ENCODE measurements around the gene DOCK4.

The DOCK4 gene

GRCh38 chr7:112052993-112053736, 153.0 kb downstream of the DOCK4 start:
- DNase-seq (ENCODE audit: low read depth): no peak
- no peak overlapping the region for H3K4me3 ChIP-seq (ENCODE audit: low read depth, low read length)
- no peak for TF ChIP-seq CTCF (IDR thresholded peaks at IDR 0.05; ENCODE audit: insufficient read depth, low read depth, low read length, missing control alignments)

GRCh38 chr7:112052498-112052897, 153.7 kb downstream of the DOCK4 start:
- H3K4me3 ChIP-seq (ENCODE audit: low read depth, low read length): no peak overlapping the region
- no peak for TF ChIP-seq CTCF (IDR thresholded peaks at IDR 0.05; ENCODE audit: insufficient read depth, low read depth, low read length, missing control alignments)
- no peak for DNase-seq (ENCODE audit: low read depth)

GRCh38 chr7:112050250-112050881, 155.8 kb downstream of the DOCK4 start:
- H3K4me3 ChIP-seq (ENCODE audit: low read depth, low read length): no peak overlapping the region
- no peak for TF ChIP-seq CTCF (IDR thresholded peaks at IDR 0.05; ENCODE audit: insufficient read depth, low read depth, low read length, missing control alignments)
- no peak for DNase-seq (ENCODE audit: low read depth)

- TF ChIP-seq CTCF (IDR thresholded peaks at IDR 0.05; ENCODE audit: insufficient read depth, low read depth, low read length, missing control alignments): no peak
These were observed 156.5 kb downstream of the DOCK4 start for GRCh38 chr7:112049555-112050249.

GRCh38 chr7:112047421-112047820, 158.8 kb downstream of the DOCK4 start:
- H3K4me3 ChIP-seq (ENCODE audit: low read depth, low read length): no peak overlapping the region
- no peak for TF ChIP-seq CTCF (IDR thresholded peaks at IDR 0.05; ENCODE audit: insufficient read depth, low read depth, low read length, missing control alignments)
- no peak for DNase-seq (ENCODE audit: low read depth)

More at GRCh38 chr7:112049555-112050249, 156.5 kb downstream of the DOCK4 start:
- no peak overlapping the region for H3K4me3 ChIP-seq (ENCODE audit: low read depth, low read length)
- no peak for DNase-seq (ENCODE audit: low read depth)

- no peak for DNase-seq (ENCODE audit: low read depth)
- no peak for TF ChIP-seq CTCF (IDR thresholded peaks at IDR 0.05; ENCODE audit: insufficient read depth, low read depth, low read length, missing control alignments)
- no peak overlapping the region for H3K4me3 ChIP-seq (ENCODE audit: low read depth, low read length)
These were observed 161.0 kb downstream of the DOCK4 start for GRCh38 chr7:112045222-112045621.
